ENCODE results near the gene OGFOD2. TPM values are rescaled to one million over a fixed set of nuclear protein-coding genes. Genes with fewer than 3 reads are reported as not detected.

OGFOD2 gene
- polyA plus RNA-seq, 3 donors = 17.6 to 21.2 (median 19.4) TPM

- no peak for DNase-seq
These were observed 11.3 kb downstream of the OGFOD2 start for GRCh38 chr12:122986258-122986871.

- no peak for DNase-seq
These were observed 12.3 kb downstream of the OGFOD2 start for GRCh38 chr12:122987086-122987951.

GRCh38 chr12:122988036-122988435 lies 13.0 kb downstream of the OGFOD2 start:
- no peak for DNase-seq

- DNase-seq = no peak
These were observed 13.7 kb downstream of the OGFOD2 start for GRCh38 chr12:122988612-122989212.

- no peak for DNase-seq
These were observed 14.3 kb downstream of the OGFOD2 start for GRCh38 chr12:122989225-122989839.

- no peak for DNase-seq
These were observed 14.9 kb downstream of the OGFOD2 start for GRCh38 chr12:122989874-122990419.

GRCh38 chr12:122990561-122990960 lies 15.5 kb downstream of the OGFOD2 start:
- no peak for DNase-seq

GRCh38 chr12:122990961-122991622 lies 16.0 kb downstream of the OGFOD2 start:
- DNase-seq = no peak

- no peak for DNase-seq
These were observed 16.7 kb downstream of the OGFOD2 start for GRCh38 chr12:122991623-122992275.

- DNase-seq = peak; percentile 51
These were observed 17.3 kb downstream of the OGFOD2 start for GRCh38 chr12:122992386-122992785.

- DNase-seq = no peak
These were observed 19.2 kb downstream of the OGFOD2 start for GRCh38 chr12:122994140-122994675.

GRCh38 chr12:122994781-122995502 lies 19.9 kb downstream of the OGFOD2 start:
- no peak for DNase-seq

GRCh38 chr12:122995503-122996187 lies 20.6 kb downstream of the OGFOD2 start:
- no peak for DNase-seq

- DNase-seq = no peak
These were observed 21.2 kb downstream of the OGFOD2 start for GRCh38 chr12:122996188-122996601.

- no peak for DNase-seq
These were observed 21.7 kb downstream of the OGFOD2 start for GRCh38 chr12:122996621-122997342.

- DNase-seq = no peak
These were observed 22.6 kb downstream of the OGFOD2 start for GRCh38 chr12:122997343-122998250.

GRCh38 chr12:122998316-122998715 lies 23.3 kb downstream of the OGFOD2 start:
- no peak for DNase-seq

Data from renal pelvis (tissue), 4 donors.